Muscle layer of colon (tissue), 2 donors: ENCODE results near the gene VWA5B1.

Experiments
- H3K27ac ChIP-seq: one replicate; pipeline ENCODE4 v1.7.0; 2013; ENCODE audit warnings: low read depth, mild to moderate bottlenecking, low read length, moderate library complexity
- H3K27me3 ChIP-seq, 2 donors: one replicate each; pipeline ENCODE4 v1.7.0; 2013; ENCODE audit warnings: low read length in 2 of 2, mild to moderate bottlenecking in 2 of 2; ENCODE audit not compliant: insufficient read depth in 2 of 2, control insufficient read depth in 1 of 2
- H3K36me3 ChIP-seq: one replicate; pipeline ENCODE4 v1.7.0; 2013; ENCODE audit warnings: mild to moderate bottlenecking, low read length; ENCODE audit not compliant: insufficient read depth
- H3K4me1 ChIP-seq: one replicate; pipeline ENCODE4 v1.7.0; 2013; ENCODE audit warnings: mild to moderate bottlenecking, low read length; ENCODE audit not compliant: insufficient read depth
- H3K4me3 ChIP-seq, 2 donors: one replicate each; pipeline ENCODE4 v1.7.0; 2013; ENCODE audit warnings: low read length in 2 of 2, low read depth in 1 of 2, mild to moderate bottlenecking in 1 of 2, moderate library complexity in 1 of 2
- H3K9ac ChIP-seq: one replicate; pipeline ENCODE4 v1.7.0; 2013; ENCODE audit warnings: low read length
- H3K9me3 ChIP-seq: one replicate; pipeline ENCODE4 v1.7.0; 2013; ENCODE audit warnings: mild to moderate bottlenecking, low read length
- donor health status: abdominal sarcoma.
- donor health status: Adenocarcinoma of cecum.

The VWA5B1 gene

GRCh38 chr1:20361805-20362381 is 71.2 kb downstream of the VWA5B1 start:
- no peak overlapping the region for H3K4me3 ChIP-seq
- no peak overlapping the region for H3K9ac ChIP-seq
- no peaks in the 10 kb centered on the region for H3K36me3 ChIP-seq
- no peak overlapping the region for H3K27ac ChIP-seq
- peaks cover 23 to 25% of the 10 kb centered on the region in 2 donors for H3K27me3 ChIP-seq
- no peaks in the 10 kb centered on the region for H3K9me3 ChIP-seq
- peaks cover 28% of the 10 kb centered on the region for H3K4me1 ChIP-seq

- Histone ChIP-seq H3K36me3 (no peaks in the 10 kb centered on the region), H3K4me3 (no peak overlapping the region), H3K27ac (no peak overlapping the region), H3K27me3 (peaks cover 33 to 35% of the 10 kb centered on the region in 2 donors), H3K9me3 (no peaks in the 10 kb centered on the region), H3K9ac (no peak overlapping the region), H3K4me1 (peaks cover 34% of the 10 kb centered on the region)
Measured at GRCh38 chr1:20362856-20363255, 72.2 kb downstream of the VWA5B1 start.

GRCh38 chr1:20365421-20366055 is 74.9 kb downstream of the VWA5B1 start:
- Histone ChIP-seq H3K27me3 (peaks cover 33 to 37% of the 10 kb centered on the region in 2 donors), H3K4me3 (no peak overlapping the region), H3K9ac (no peak overlapping the region), H3K4me1 (peaks cover 22% of the 10 kb centered on the region), H3K36me3 (no peaks in the 10 kb centered on the region), H3K9me3 (no peaks in the 10 kb centered on the region), H3K27ac (no peak overlapping the region)

GRCh38 chr1:20366056-20366462 is 75.4 kb downstream of the VWA5B1 start:
- Histone ChIP-seq H3K27ac (no peak overlapping the region), H3K9me3 (no peaks in the 10 kb centered on the region), H3K36me3 (no peaks in the 10 kb centered on the region), H3K27me3 (peaks cover 35 to 43% of the 10 kb centered on the region in 2 donors), H3K4me1 (peaks cover 22% of the 10 kb centered on the region), H3K4me3 (peak overlapping the region in 1 of 2 donors; percentile 30), H3K9ac (no peak overlapping the region)

- H3K36me3 ChIP-seq = no peaks in the 10 kb centered on the region
- H3K9ac ChIP-seq = no peak overlapping the region
- peaks cover 22% of the 10 kb centered on the region for H3K4me1 ChIP-seq
- H3K9me3 ChIP-seq = no peaks in the 10 kb centered on the region
- peak overlapping the region; percentile 14 to 30 for H3K4me3 ChIP-seq
- H3K27ac ChIP-seq = no peak overlapping the region
- H3K27me3 ChIP-seq = peaks cover 31 to 46% of the 10 kb centered on the region in 2 donors
Measured at GRCh38 chr1:20366463-20367115, 75.9 kb downstream of the VWA5B1 start.

- Histone ChIP-seq H3K9ac (no peak overlapping the region), H3K4me1 (peaks cover 22% of the 10 kb centered on the region), H3K4me3 (peak overlapping the region in 1 of 2 donors; percentile 14), H3K27me3 (peaks cover 25 to 46% of the 10 kb centered on the region in 2 donors), H3K9me3 (no peaks in the 10 kb centered on the region), H3K36me3 (no peaks in the 10 kb centered on the region), H3K27ac (no peak overlapping the region)
Measured at GRCh38 chr1:20367116-20367585, 76.5 kb downstream of the VWA5B1 start.

- no peak overlapping the region for H3K9ac ChIP-seq
- no peak overlapping the region for H3K27ac ChIP-seq
Measured at GRCh38 chr1:20367626-20368025, 77.0 kb downstream of the VWA5B1 start.

GRCh38 chr1:20368866-20369470 is 78.3 kb downstream of the VWA5B1 start:
- Histone ChIP-seq H3K9ac (no peak overlapping the region), H3K4me1 (peaks cover 22% of the 10 kb centered on the region), H3K9me3 (no peaks in the 10 kb centered on the region), H3K27ac (no peak overlapping the region), H3K4me3 (no peak overlapping the region), H3K27me3 (peaks cover 24 to 46% of the 10 kb centered on the region in 2 donors), H3K36me3 (no peaks in the 10 kb centered on the region)

More at GRCh38 chr1:20367626-20368025, 77.0 kb downstream of the VWA5B1 start:
- H3K9me3 ChIP-seq = no peaks in the 10 kb centered on the region
- peaks cover 22% of the 10 kb centered on the region for H3K4me1 ChIP-seq
- H3K27me3 ChIP-seq = peaks cover 24 to 46% of the 10 kb centered on the region in 2 donors
- no peak overlapping the region for H3K4me3 ChIP-seq
- H3K36me3 ChIP-seq = no peaks in the 10 kb centered on the region

GRCh38 chr1:20370698-20371097 is 80.0 kb downstream of the VWA5B1 start:
- Histone ChIP-seq H3K36me3 (no peaks in the 10 kb centered on the region), H3K27me3 (peaks cover 12 to 42% of the 10 kb centered on the region in 2 donors), H3K27ac (no peak overlapping the region)

GRCh38 chr1:20371411-20371810 is 80.7 kb downstream of the VWA5B1 start:
- Histone ChIP-seq H3K27me3 (peaks cover 12 to 41% of the 10 kb centered on the region in 2 donors), H3K36me3 (no peaks in the 10 kb centered on the region), H3K9me3 (no peaks in the 10 kb centered on the region), H3K9ac (no peak overlapping the region), H3K27ac (no peak overlapping the region), H3K4me3 (no peak overlapping the region), H3K4me1 (peaks cover 13% of the 10 kb centered on the region)

More at GRCh38 chr1:20370698-20371097, 80.0 kb downstream of the VWA5B1 start:
- Histone ChIP-seq H3K9ac (no peak overlapping the region), H3K4me3 (no peak overlapping the region), H3K4me1 (peaks cover 20% of the 10 kb centered on the region), H3K9me3 (no peaks in the 10 kb centered on the region)

GRCh38 chr1:20371883-20372282 is 81.2 kb downstream of the VWA5B1 start:
- Histone ChIP-seq H3K4me3 (no peak overlapping the region), H3K9me3 (no peaks in the 10 kb centered on the region), H3K27me3 (peaks cover 12 to 36% of the 10 kb centered on the region in 2 donors)

More at GRCh38 chr1:20371883-20372282, 81.2 kb downstream of the VWA5B1 start:
- Histone ChIP-seq H3K4me1 (peaks cover 8% of the 10 kb centered on the region), H3K36me3 (no peaks in the 10 kb centered on the region), H3K27ac (no peak overlapping the region), H3K9ac (no peak overlapping the region)
